ENCODE results near the gene PPP1R26. TPM values are rescaled to one million over a fixed set of nuclear protein-coding genes. Genes with fewer than 3 reads are reported as not detected.

Gene PPP1R26
- total and polyA plus RNA-seq, 2 of the 8 experiments (the other 6 are each of a cell fraction or from before 2014, with no cell fraction given): 9.8 to 32.7 TPM

- Histone ChIP-seq H3K18ac (ENCODE audit: extremely low read depth, low read length) (no peak overlapping the region), H2BK5ac (ENCODE audit: low read depth, low read length) (no peak overlapping the region), H2BK15ac (ENCODE audit: low read length) (no peak overlapping the region), H3K4me2 (ENCODE audit: insufficient read depth in 1 of 2, low read depth in 2 of 2, low read length in 2 of 2) (no peak overlapping the region), H4K5ac (ENCODE audit: insufficient read length, low read depth, low read length) (no peak overlapping the region), H3K79me1 (ENCODE audit: low read depth, low read length) (no peaks in the 10 kb centered on the region), H3K9ac (replicated peaks in 1 of 4; ENCODE audit: extremely low read depth in 1 of 4, low read depth in 3 of 4, low read length in 3 of 4) (no peak overlapping the region), H3K23me2 (ENCODE audit: low read depth, low read length) (no peaks in the 10 kb centered on the region), H2AK5ac (ENCODE audit: low read depth, low read length) (no peak overlapping the region), H2BK120ac (replicated peaks; ENCODE audit: low read depth, low read length) (no peak overlapping the region), H3K4me1 (replicated peaks in 1 of 4; ENCODE audit: control insufficient read depth in 3 of 4, insufficient read depth in 4 of 4, low read length in 3 of 4) (no peaks in the 10 kb centered on the region), H4K91ac (replicated peaks; ENCODE audit: insufficient read length, low read length) (no peak overlapping the region), H3K27me3 (replicated peaks in 1 of 4; ENCODE audit: control insufficient read depth in 3 of 4, extremely low read depth in 1 of 4, insufficient read depth in 3 of 4, low read length in 3 of 4) (no peaks in the 10 kb centered on the region), H3K23ac (ENCODE audit: insufficient read length) (no peak overlapping the region), H3K79me2 (ENCODE audit: control insufficient read depth in 1 of 2, insufficient read depth in 2 of 2, low read length in 2 of 2) (no peaks in the 10 kb centered on the region), H4K8ac (ENCODE audit: extremely low read depth, insufficient read depth, low read length) (no peak overlapping the region), H3K4me3 (ENCODE audit: extremely low read depth in 1 of 4, insufficient read depth in 2 of 4, low read depth in 3 of 4, low read length in 4 of 4) (no peak overlapping the region), H3K27ac (ENCODE audit: low read depth, low read length) (no peak overlapping the region), H3K36me3 (ENCODE audit: control insufficient read depth in 2 of 4, insufficient read depth in 4 of 4, low read length in 3 of 4) (no peaks in the 10 kb centered on the region), H2AFZ (ENCODE audit: low read length) (no peak overlapping the region), H3K14ac (ENCODE audit: insufficient read length) (no peak overlapping the region), H3K4ac (replicated peaks; ENCODE audit: insufficient read length, low read depth, low read length) (no peak overlapping the region), H4K20me1 (replicated peaks in 1 of 2; ENCODE audit: control insufficient read depth in 1 of 2, insufficient read depth in 2 of 2, low read length in 2 of 2) (no peaks in the 10 kb centered on the region), H2BK20ac (ENCODE audit: low read length) (no peak overlapping the region), H2BK12ac (ENCODE audit: low read depth, low read length) (no peak overlapping the region), H3K9me3 (ENCODE audit: insufficient read depth in 2 of 2, low read depth in 1 of 2, low read length in 1 of 2) (no peaks in the 10 kb centered on the region), H3K56ac (replicated peaks; ENCODE audit: insufficient read length, low read depth, low read length) (no peak overlapping the region)
- DNase-seq (ENCODE audit: low read depth in 1 of 2, low spot score in 2 of 2) (no peak), FAIRE-seq (no peak)
- ChIA-PET POLR2A (ENCODE audit: partially characterized antibody) (no interaction called here), CTCF (ENCODE audit: partially characterized antibody) (interaction anchor here (0.6 to 1.4 kb wide), 4 partner anchors 11 to 200 kb away, joined by 3 to 4 read pairs (median 3); no protein-coding TSS in a partner anchor)
- TF ChIP-seq NRF1 (IDR thresholded peaks at IDR 0.05; ENCODE audit: low read depth, low read length) (no peak), PHF8 (conservative IDR thresholded peaks at IDR 0.05; ENCODE audit: low read depth, low read length) (no peak), MAFK (IDR thresholded peaks at IDR 0.05; ENCODE audit: low read depth, low read length) (no peak), RFX5 (IDR thresholded peaks at IDR 0.05; ENCODE audit: borderline replicate concordance, low read depth, low read length) (no peak), GABPA (IDR thresholded peaks at IDR 0.05; ENCODE audit: borderline replicate concordance, insufficient read depth, low read length) (no peak), KDM5A (IDR thresholded peaks at IDR 0.05; ENCODE audit: low read length) (no peak)
- WGBS, 2 experiments (ENCODE audit: extremely low coverage in 1 of 2, insufficient coverage in 1 of 2, insufficient read length in 1 of 2, insufficient replicate concordance in 2 of 2, low coverage in 1 of 2, low lambda C conversion rate in 2 of 2, missing lambda C conversion rate in 1 of 2): 95% methylated on average over 7 of the region's 7 CpGs; no CpG with 5 or more reads in 1 of the 2 experiments
These were observed 33.3 kb downstream of the PPP1R26 start for GRCh38 chr9:135512904-135513303.
